Measurements from ENCODE around the gene PHACTR2. TPM values are rescaled to one million over a fixed set of nuclear protein-coding genes. Genes with fewer than 3 reads are reported as not detected.

PHACTR2 gene
- total RNA-seq, 4 donors from 2014 or later: 71.0 to 127 (median 82.7) TPM

DNA sequence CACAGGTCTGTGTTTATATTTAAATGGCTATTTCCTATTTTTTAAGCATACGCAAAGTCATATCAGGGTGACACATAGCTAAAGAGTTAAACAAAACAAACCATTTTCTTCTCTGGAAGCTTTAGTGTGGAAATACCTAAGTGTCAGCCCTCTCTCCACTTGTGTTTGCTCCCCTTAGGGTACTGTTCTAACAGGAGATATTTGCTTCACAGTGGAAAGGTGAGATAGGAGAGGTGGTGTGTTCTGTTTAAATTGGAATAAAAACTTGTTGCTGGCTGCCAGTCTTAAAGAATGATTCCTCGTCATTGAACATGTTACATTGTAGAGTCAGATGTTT lies 18.9 kb downstream of the PHACTR2 start:
- peak overlapping the region; percentile 20 to 55 (median 52) for H3K27ac ChIP-seq (replicated peaks in 1 of 4)
- H3K4me1 ChIP-seq: peaks cover 76 to 97% (median 96%) of the 10 kb centered on the region in 4 donors
- DNase-seq (ENCODE audit: extremely low spot score): no peak
- H3K9me3 ChIP-seq: no peaks in the 10 kb centered on the region
- intact Hi-C loops (cut with DNase I): no loop called here
- TF ChIP-seq EP300 (IDR thresholded peaks at IDR 0.05) (no peak), POLR2A (IDR thresholded peaks at IDR 0.05; ENCODE audit: low read depth) (no peak), POLR2AphosphoS5 (IDR thresholded peaks at IDR 0.05) (no peak), CTCF (IDR thresholded peaks at IDR 0.05) (no peak)
- WGBS: 59% methylated on average over 2 of the region's 2 CpGs
- H3K27me3 ChIP-seq: no peaks in the 10 kb centered on the region
- no peaks in the 10 kb centered on the region for H3K36me3 ChIP-seq
- no peak overlapping the region for H3K4me3 ChIP-seq

DNA sequence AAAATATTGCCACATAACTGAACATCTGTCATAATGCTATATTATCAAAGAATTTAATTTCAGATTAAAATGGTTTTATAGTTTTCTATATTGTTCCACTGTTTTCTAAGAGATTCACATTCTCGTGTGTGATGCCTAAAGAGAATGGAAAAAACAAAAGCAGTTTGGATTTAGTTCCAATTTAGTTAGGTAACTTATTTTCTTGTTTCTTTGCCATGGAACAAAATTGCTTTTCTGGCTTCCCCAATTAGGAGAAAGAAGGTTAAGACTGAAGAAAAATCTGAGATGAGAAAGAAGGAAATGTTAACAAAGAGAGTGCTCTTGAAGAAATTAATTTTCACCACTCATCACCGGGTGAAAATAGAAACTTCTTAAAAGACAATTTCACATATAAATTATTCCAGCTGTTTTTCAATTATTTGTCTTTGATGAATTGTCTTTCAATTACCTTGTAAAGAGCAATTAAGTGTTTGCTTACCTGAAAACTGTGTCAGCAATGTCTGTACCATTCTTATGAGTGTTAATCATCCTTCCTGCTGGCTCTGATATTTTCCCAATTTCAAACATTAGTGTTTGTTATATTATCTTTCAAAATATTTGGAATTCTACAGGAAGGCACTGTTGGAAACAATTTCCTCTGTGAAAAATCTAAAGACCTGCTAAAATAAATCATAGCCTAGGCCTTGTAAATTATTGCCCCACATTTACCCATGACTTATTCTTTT lies 19.5 kb downstream of the PHACTR2 start:
- Histone ChIP-seq H3K4me3 (no peak overlapping the region), H3K27me3 (no peaks in the 10 kb centered on the region), H3K36me3 (no peaks in the 10 kb centered on the region), H3K9me3 (no peaks in the 10 kb centered on the region), H3K27ac (replicated peaks in 1 of 4) (peak overlapping the region; percentile 20 to 55 (median 52)), H3K4me1 (peaks cover 72 to 97% (median 94%) of the 10 kb centered on the region in 4 donors)
- DNase-seq (ENCODE audit: extremely low spot score): no peak
- WGBS: 30% methylated on average over 2 of the region's 2 CpGs
- intact Hi-C loops (cut with DNase I): no loop called here
- no peak for TF ChIP-seq EP300 (IDR thresholded peaks at IDR 0.05)
- no peak for TF ChIP-seq CTCF (IDR thresholded peaks at IDR 0.05)
- TF ChIP-seq POLR2AphosphoS5 (IDR thresholded peaks at IDR 0.05): no peak
- no peak for TF ChIP-seq POLR2A (IDR thresholded peaks at IDR 0.05; ENCODE audit: low read depth)

- H3K36me3 ChIP-seq: no peaks in the 10 kb centered on the region
- intact Hi-C loops (cut with DNase I): no loop called here
- peak overlapping the region in 3 of 4 donors; percentile 50 to 55 (median 53) for H3K27ac ChIP-seq (replicated peaks in 1 of 4)
- no peaks in the 10 kb centered on the region for H3K9me3 ChIP-seq
- DNase-seq (ENCODE audit: extremely low spot score): no peak
- TF ChIP-seq POLR2A (IDR thresholded peaks at IDR 0.05; ENCODE audit: low read depth) (no peak), CTCF (IDR thresholded peaks at IDR 0.05) (no peak), EP300 (IDR thresholded peaks at IDR 0.05) (no peak), POLR2AphosphoS5 (IDR thresholded peaks at IDR 0.05) (no peak)
- no peaks in the 10 kb centered on the region for H3K27me3 ChIP-seq
- no peak overlapping the region for H3K4me3 ChIP-seq
- H3K4me1 ChIP-seq: peaks cover 65 to 88% (median 83%) of the 10 kb centered on the region in 4 donors
- 91% methylated on average over 3 of the region's 3 CpGs for WGBS
Measured at GRCh38 chr6:143698329-143698728, 20.6 kb downstream of the PHACTR2 start.

GRCh38 chr6:143698759-143699429 lies 21.1 kb downstream of the PHACTR2 start:
- no peaks in the 10 kb centered on the region for H3K27me3 ChIP-seq
- H3K4me1 ChIP-seq: peaks cover 61 to 83% (median 78%) of the 10 kb centered on the region in 4 donors
- H3K27ac ChIP-seq (replicated peaks in 1 of 4): peak overlapping the region in 2 of 4 donors; percentile 53 to 55
- no peak for TF ChIP-seq EP300 (IDR thresholded peaks at IDR 0.05)
- TF ChIP-seq POLR2AphosphoS5 (IDR thresholded peaks at IDR 0.05): no peak
- TF ChIP-seq CTCF (IDR thresholded peaks at IDR 0.05): no peak
- TF ChIP-seq POLR2A (IDR thresholded peaks at IDR 0.05; ENCODE audit: low read depth): no peak
- 94% methylated on average over 8 of the region's 8 CpGs for WGBS
- H3K4me3 ChIP-seq: no peak overlapping the region
- DNase-seq (ENCODE audit: extremely low spot score): no peak
- H3K36me3 ChIP-seq: no peaks in the 10 kb centered on the region
- H3K9me3 ChIP-seq: no peaks in the 10 kb centered on the region
- intact Hi-C loops (cut with DNase I): no loop called here

Data from esophagus muscularis mucosa (tissue), 4 donors.